ENCODE measurements around the gene TMEM179.

Gene TMEM179

GRCh38 chr14:104642540-104642868 lies 37.9 kb upstream of the TMEM179 start:
- Histone ChIP-seq H3K9ac (ENCODE audit: low read length) (no peak overlapping the region), H3K36me3 (replicated peaks; ENCODE audit: low read depth, low read length) (peaks cover 4% of the 10 kb centered on the region), H3K27me3 (ENCODE audit: low read depth, low read length) (peaks cover 10% of the 10 kb centered on the region; the same call in 1 of the 2 replicates), H3K9me3 (ENCODE audit: insufficient read depth, low read length) (no peaks in the 10 kb centered on the region), H3K79me2 (ENCODE audit: low read length) (no peaks in the 10 kb centered on the region), H3K27ac (ENCODE audit: low read length) (no peak overlapping the region), H3K4me3 (ENCODE audit: low read length) (no peak overlapping the region), H3K4me1 (ENCODE audit: low read length) (peaks cover 14% of the 10 kb centered on the region), H4K20me1 (ENCODE audit: insufficient read depth, low read length) (no peaks in the 10 kb centered on the region), H3K4me2 (ENCODE audit: low read length) (no peak overlapping the region), H2AFZ (ENCODE audit: low read depth, low read length) (no peak overlapping the region)
- TF ChIP-seq CTCF (IDR thresholded peaks at IDR 0.05; ENCODE audit: low read depth, low read length) (no peak), EZH2phosphoT487 (IDR thresholded peaks at IDR 0.05; ENCODE audit: low read depth) (no peak)

- TF ChIP-seq EZH2phosphoT487 (IDR thresholded peaks at IDR 0.05; ENCODE audit: low read depth), result no peak
- TF ChIP-seq CTCF (IDR thresholded peaks at IDR 0.05; ENCODE audit: low read depth, low read length), result no peak
- peaks cover 10% of the 10 kb centered on the region; the same call in 1 of the 2 replicates for H3K27me3 ChIP-seq (ENCODE audit: low read depth, low read length)
- H3K4me3 ChIP-seq (ENCODE audit: low read length), result no peak overlapping the region
- no peak overlapping the region for H3K4me2 ChIP-seq (ENCODE audit: low read length)
- peak overlapping the region; percentile 59; the same call in 1 of the 2 replicates for H2AFZ ChIP-seq (ENCODE audit: low read depth, low read length)
- H3K9me3 ChIP-seq (ENCODE audit: insufficient read depth, low read length), result no peaks in the 10 kb centered on the region
- H4K20me1 ChIP-seq (ENCODE audit: insufficient read depth, low read length), result no peaks in the 10 kb centered on the region
- H3K9ac ChIP-seq (ENCODE audit: low read length), result no peak overlapping the region
- peaks cover 9% of the 10 kb centered on the region for H3K4me1 ChIP-seq (ENCODE audit: low read length)
- H3K27ac ChIP-seq (ENCODE audit: low read length), result no peak overlapping the region
- H3K36me3 ChIP-seq (replicated peaks; ENCODE audit: low read depth, low read length), result peaks cover 4% of the 10 kb centered on the region
- no peaks in the 10 kb centered on the region for H3K79me2 ChIP-seq (ENCODE audit: low read length)
These were observed 37.4 kb upstream of the TMEM179 start for GRCh38 chr14:104641753-104642539.

- Histone ChIP-seq H3K4me3 (ENCODE audit: low read length) (no peak overlapping the region), H2AFZ (ENCODE audit: low read depth, low read length) (no peak overlapping the region), H3K9me3 (ENCODE audit: insufficient read depth, low read length) (no peaks in the 10 kb centered on the region), H3K9ac (ENCODE audit: low read length) (no peak overlapping the region), H4K20me1 (ENCODE audit: insufficient read depth, low read length) (no peaks in the 10 kb centered on the region), H3K79me2 (ENCODE audit: low read length) (no peaks in the 10 kb centered on the region), H3K27me3 (ENCODE audit: low read depth, low read length) (peaks cover 10% of the 10 kb centered on the region; the same call in 1 of the 2 replicates), H3K27ac (ENCODE audit: low read length) (no peak overlapping the region), H3K4me2 (ENCODE audit: low read length) (peak overlapping the region; percentile 70; the same call in 1 of the 2 replicates), H3K4me1 (ENCODE audit: low read length) (peaks cover 8% of the 10 kb centered on the region; the same call in 1 of the 2 replicates), H3K36me3 (replicated peaks; ENCODE audit: low read depth, low read length) (no peaks in the 10 kb centered on the region)
- TF ChIP-seq EZH2phosphoT487 (IDR thresholded peaks at IDR 0.05; ENCODE audit: low read depth) (no peak), CTCF (IDR thresholded peaks at IDR 0.05; ENCODE audit: low read depth, low read length) (no peak)
These were observed 36.1 kb upstream of the TMEM179 start for GRCh38 chr14:104640681-104641080.

- Histone ChIP-seq H3K27me3 (ENCODE audit: low read depth, low read length) (peaks cover 10% of the 10 kb centered on the region; the same call in 1 of the 2 replicates), H3K36me3 (replicated peaks; ENCODE audit: low read depth, low read length) (no peaks in the 10 kb centered on the region), H3K79me2 (ENCODE audit: low read length) (no peaks in the 10 kb centered on the region), H2AFZ (ENCODE audit: low read depth, low read length) (peak overlapping the region; percentile 89), H3K9ac (ENCODE audit: low read length) (no peak overlapping the region), H3K4me2 (ENCODE audit: low read length) (peak overlapping the region; percentile 70), H4K20me1 (ENCODE audit: insufficient read depth, low read length) (no peaks in the 10 kb centered on the region), H3K4me1 (ENCODE audit: low read length) (peaks cover 8% of the 10 kb centered on the region; the same call in 1 of the 2 replicates), H3K27ac (ENCODE audit: low read length) (no peak overlapping the region), H3K4me3 (ENCODE audit: low read length) (peak overlapping the region; percentile 58), H3K9me3 (ENCODE audit: insufficient read depth, low read length) (no peaks in the 10 kb centered on the region)
- TF ChIP-seq EZH2phosphoT487 (IDR thresholded peaks at IDR 0.05; ENCODE audit: low read depth) (no peak), CTCF (IDR thresholded peaks at IDR 0.05; ENCODE audit: low read depth, low read length) (peak; percentile 95)
These were observed 35.4 kb upstream of the TMEM179 start for GRCh38 chr14:104639885-104640548.
